ENCODE data around the gene TSPAN11.

TSPAN11 gene

DNA sequence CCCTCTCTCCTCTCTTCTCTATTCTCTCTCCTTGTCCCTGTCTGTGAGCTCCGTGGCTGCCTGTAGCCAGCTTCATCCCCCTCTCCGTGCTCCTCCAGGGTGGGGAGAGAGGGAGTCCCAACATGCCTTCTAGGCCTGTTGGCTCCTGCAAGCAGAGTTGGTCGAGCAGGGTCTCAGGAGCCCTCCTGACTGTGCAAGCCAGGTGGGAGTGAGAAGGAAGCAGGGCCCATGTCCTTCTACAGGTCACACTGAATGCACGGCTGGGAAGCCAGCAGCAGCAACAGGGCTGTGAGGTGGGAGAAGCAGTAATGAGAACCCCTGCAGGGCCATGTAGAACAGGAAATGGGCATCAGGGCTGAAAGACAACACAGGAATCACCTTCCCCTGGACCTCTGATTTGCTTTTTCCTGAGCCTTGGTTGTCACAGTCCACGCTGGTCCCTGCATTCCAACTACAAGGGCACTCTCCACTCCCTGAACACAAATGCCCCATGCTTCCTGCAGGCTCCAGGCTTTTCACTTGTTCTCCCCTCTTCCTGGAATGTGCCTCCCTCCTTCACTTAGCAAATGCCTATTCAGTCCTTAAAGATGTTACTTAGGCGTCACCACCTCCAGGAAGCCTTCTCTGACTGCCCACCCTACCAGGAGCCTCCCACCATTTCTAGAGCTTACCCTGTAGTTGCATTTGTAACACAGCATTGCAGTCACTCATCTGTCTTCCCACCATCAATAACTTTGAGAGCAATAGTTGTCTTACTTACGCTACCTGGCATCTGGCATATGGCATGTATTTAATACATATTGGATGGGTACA lies 51.2 kb downstream of the TSPAN11 start:
- H3K4me1 ChIP-seq (ENCODE audit: control insufficient read depth in 2 of 2, insufficient read depth in 2 of 2, low read length in 2 of 2): no peaks in the 10 kb centered on the region
- peaks cover 6% of the 10 kb centered on the region in 2 donors for H3K27me3 ChIP-seq (ENCODE audit: control insufficient read depth in 2 of 2, insufficient read depth in 2 of 2, low read length in 2 of 2)
- H3K9me3 ChIP-seq (ENCODE audit: control insufficient read depth in 2 of 2, low read length in 2 of 2): no peaks in the 10 kb centered on the region
- H3K36me3 ChIP-seq (ENCODE audit: control insufficient read depth in 2 of 2, insufficient read depth in 2 of 2, low read length in 2 of 2): no peaks in the 10 kb centered on the region
- no peak overlapping the region for H3K27ac ChIP-seq (ENCODE audit: low read depth in 2 of 2, low read length in 2 of 2)
- H3K9ac ChIP-seq (ENCODE audit: low read depth in 1 of 2, low read length in 2 of 2): no peak overlapping the region
- H3K4me3 ChIP-seq (ENCODE audit: low read length in 2 of 2): no peak overlapping the region

- Histone ChIP-seq H3K9me3 (ENCODE audit: control insufficient read depth in 2 of 2, low read length in 2 of 2) (no peaks in the 10 kb centered on the region), H3K27ac (ENCODE audit: low read depth in 2 of 2, low read length in 2 of 2) (no peak overlapping the region)
Observed at GRCh38 chr12:30978639-30979038, 52.1 kb downstream of the TSPAN11 start.

GRCh38 chr12:30979371-30980259 lies 53.1 kb downstream of the TSPAN11 start:
- no peak overlapping the region for H3K9ac ChIP-seq (ENCODE audit: low read depth in 1 of 2, low read length in 2 of 2)
- no peak overlapping the region for H3K27ac ChIP-seq (ENCODE audit: low read depth in 2 of 2, low read length in 2 of 2)
- no peaks in the 10 kb centered on the region for H3K4me1 ChIP-seq (ENCODE audit: control insufficient read depth in 2 of 2, insufficient read depth in 2 of 2, low read length in 2 of 2)
- no peak overlapping the region for H3K4me3 ChIP-seq (ENCODE audit: low read length in 2 of 2)
- peaks cover 0 to 5% of the 10 kb centered on the region in 2 donors for H3K27me3 ChIP-seq (ENCODE audit: control insufficient read depth in 2 of 2, insufficient read depth in 2 of 2, low read length in 2 of 2)
- no peaks in the 10 kb centered on the region for H3K36me3 ChIP-seq (ENCODE audit: control insufficient read depth in 2 of 2, insufficient read depth in 2 of 2, low read length in 2 of 2)
- no peaks in the 10 kb centered on the region for H3K9me3 ChIP-seq (ENCODE audit: control insufficient read depth in 2 of 2, low read length in 2 of 2)

More at GRCh38 chr12:30978639-30979038, 52.1 kb downstream of the TSPAN11 start:
- Histone ChIP-seq H3K36me3 (ENCODE audit: control insufficient read depth in 2 of 2, insufficient read depth in 2 of 2, low read length in 2 of 2) (no peaks in the 10 kb centered on the region), H3K9ac (ENCODE audit: low read depth in 1 of 2, low read length in 2 of 2) (no peak overlapping the region), H3K4me3 (ENCODE audit: low read length in 2 of 2) (no peak overlapping the region), H3K4me1 (ENCODE audit: control insufficient read depth in 2 of 2, insufficient read depth in 2 of 2, low read length in 2 of 2) (no peaks in the 10 kb centered on the region), H3K27me3 (ENCODE audit: control insufficient read depth in 2 of 2, insufficient read depth in 2 of 2, low read length in 2 of 2) (peaks cover 4 to 6% of the 10 kb centered on the region in 2 donors)

GRCh38 chr12:30980955-30981662 lies 54.6 kb downstream of the TSPAN11 start:
- Histone ChIP-seq H3K27me3 (ENCODE audit: control insufficient read depth in 2 of 2, insufficient read depth in 2 of 2, low read length in 2 of 2) (no peaks in the 10 kb centered on the region), H3K9ac (ENCODE audit: low read depth in 1 of 2, low read length in 2 of 2) (no peak overlapping the region), H3K9me3 (ENCODE audit: control insufficient read depth in 2 of 2, low read length in 2 of 2) (no peaks in the 10 kb centered on the region), H3K36me3 (ENCODE audit: control insufficient read depth in 2 of 2, insufficient read depth in 2 of 2, low read length in 2 of 2) (no peaks in the 10 kb centered on the region), H3K4me3 (ENCODE audit: low read length in 2 of 2) (no peak overlapping the region), H3K4me1 (ENCODE audit: control insufficient read depth in 2 of 2, insufficient read depth in 2 of 2, low read length in 2 of 2) (no peaks in the 10 kb centered on the region), H3K27ac (ENCODE audit: low read depth in 2 of 2, low read length in 2 of 2) (no peak overlapping the region)

DNA sequence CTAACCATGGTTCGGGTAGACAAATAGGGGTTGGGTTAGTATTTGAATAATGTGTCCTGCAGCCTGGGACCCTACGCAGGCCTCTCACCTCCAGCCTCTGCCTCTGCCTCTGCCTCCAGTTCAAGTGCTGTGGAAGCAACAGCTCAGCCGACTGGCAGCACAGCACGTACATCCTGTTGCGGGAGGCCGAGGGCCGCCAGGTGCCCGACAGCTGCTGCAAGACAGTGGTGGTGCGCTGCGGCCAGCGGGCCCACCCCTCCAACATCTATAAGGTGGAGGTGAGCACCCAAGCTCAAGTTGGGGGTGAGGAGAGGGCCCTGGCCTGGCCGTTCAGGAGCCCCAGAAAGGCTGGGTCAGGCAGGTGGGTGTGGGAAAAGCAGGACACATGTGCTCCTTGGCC lies 55.9 kb downstream of the TSPAN11 start:
- Histone ChIP-seq H3K27ac (ENCODE audit: low read depth in 2 of 2, low read length in 2 of 2) (no peak overlapping the region), H3K4me3 (ENCODE audit: low read length in 2 of 2) (no peak overlapping the region), H3K36me3 (ENCODE audit: control insufficient read depth in 2 of 2, insufficient read depth in 2 of 2, low read length in 2 of 2) (no peaks in the 10 kb centered on the region), H3K9ac (ENCODE audit: low read depth in 1 of 2, low read length in 2 of 2) (no peak overlapping the region), H3K27me3 (ENCODE audit: control insufficient read depth in 2 of 2, insufficient read depth in 2 of 2, low read length in 2 of 2) (no peaks in the 10 kb centered on the region), H3K4me1 (ENCODE audit: control insufficient read depth in 2 of 2, insufficient read depth in 2 of 2, low read length in 2 of 2) (no peaks in the 10 kb centered on the region), H3K9me3 (ENCODE audit: control insufficient read depth in 2 of 2, low read length in 2 of 2) (no peaks in the 10 kb centered on the region)

- Histone ChIP-seq H3K9me3 (ENCODE audit: control insufficient read depth in 2 of 2, low read length in 2 of 2) (no peaks in the 10 kb centered on the region), H3K4me3 (ENCODE audit: low read length in 2 of 2) (no peak overlapping the region), H3K36me3 (ENCODE audit: control insufficient read depth in 2 of 2, insufficient read depth in 2 of 2, low read length in 2 of 2) (no peaks in the 10 kb centered on the region), H3K4me1 (ENCODE audit: control insufficient read depth in 2 of 2, insufficient read depth in 2 of 2, low read length in 2 of 2) (peaks cover 6% of the 10 kb centered on the region in 2 donors), H3K9ac (ENCODE audit: low read depth in 1 of 2, low read length in 2 of 2) (no peak overlapping the region), H3K27me3 (ENCODE audit: control insufficient read depth in 2 of 2, insufficient read depth in 2 of 2, low read length in 2 of 2) (no peaks in the 10 kb centered on the region), H3K27ac (ENCODE audit: low read depth in 2 of 2, low read length in 2 of 2) (no peak overlapping the region)
Observed at GRCh38 chr12:30985814-30986452, 59.4 kb downstream of the TSPAN11 start.

- H3K27ac ChIP-seq (ENCODE audit: low read depth in 2 of 2, low read length in 2 of 2): no peak overlapping the region
- H3K4me3 ChIP-seq (ENCODE audit: low read length in 2 of 2): no peak overlapping the region
- no peaks in the 10 kb centered on the region for H3K36me3 ChIP-seq (ENCODE audit: control insufficient read depth in 2 of 2, insufficient read depth in 2 of 2, low read length in 2 of 2)
- H3K4me1 ChIP-seq (ENCODE audit: control insufficient read depth in 2 of 2, insufficient read depth in 2 of 2, low read length in 2 of 2): peaks cover 6% of the 10 kb centered on the region in 2 donors
- no peak overlapping the region for H3K9ac ChIP-seq (ENCODE audit: low read depth in 1 of 2, low read length in 2 of 2)
- no peaks in the 10 kb centered on the region for H3K9me3 ChIP-seq (ENCODE audit: control insufficient read depth in 2 of 2, low read length in 2 of 2)
- no peaks in the 10 kb centered on the region for H3K27me3 ChIP-seq (ENCODE audit: control insufficient read depth in 2 of 2, insufficient read depth in 2 of 2, low read length in 2 of 2)
Observed at GRCh38 chr12:30988086-30988485, 61.5 kb downstream of the TSPAN11 start.

DNA sequence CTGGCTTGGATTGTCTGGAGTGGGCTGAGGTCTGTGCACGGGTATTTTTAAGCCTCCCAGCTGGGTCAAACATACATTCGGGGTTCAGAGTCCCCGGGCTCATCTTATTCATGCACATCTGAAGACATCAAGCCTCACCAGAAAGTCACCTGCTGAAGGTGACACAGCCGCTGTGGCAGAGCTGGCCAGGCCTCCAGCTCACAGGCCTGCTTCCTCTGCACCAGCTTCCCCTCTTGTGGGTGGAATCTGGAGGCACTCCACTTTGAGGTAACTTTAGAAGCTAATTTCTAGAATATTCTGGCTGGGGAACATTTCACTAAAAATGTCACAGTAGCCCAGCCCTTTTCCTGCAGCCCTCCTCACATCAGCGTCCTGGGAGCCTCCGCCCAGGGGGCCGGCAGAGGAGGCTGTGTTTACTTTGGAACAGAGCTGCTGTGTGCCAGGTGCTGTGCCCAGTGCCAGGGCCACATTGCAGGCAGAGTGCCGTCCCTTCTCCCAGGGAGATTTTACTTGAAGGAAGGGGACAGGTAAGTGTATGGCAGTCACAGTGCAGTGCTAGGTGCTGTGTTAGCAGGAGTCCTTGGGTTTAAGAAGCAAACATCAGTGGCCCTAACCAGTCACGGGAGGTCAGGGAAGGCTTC lies 62.2 kb downstream of the TSPAN11 start:
- Histone ChIP-seq H3K27ac (ENCODE audit: low read depth in 2 of 2, low read length in 2 of 2) (no peak overlapping the region), H3K27me3 (ENCODE audit: control insufficient read depth in 2 of 2, insufficient read depth in 2 of 2, low read length in 2 of 2) (no peaks in the 10 kb centered on the region), H3K9me3 (ENCODE audit: control insufficient read depth in 2 of 2, low read length in 2 of 2) (no peaks in the 10 kb centered on the region), H3K9ac (ENCODE audit: low read depth in 1 of 2, low read length in 2 of 2) (no peak overlapping the region), H3K4me1 (ENCODE audit: control insufficient read depth in 2 of 2, insufficient read depth in 2 of 2, low read length in 2 of 2) (peaks cover 6% of the 10 kb centered on the region in 2 donors), H3K4me3 (ENCODE audit: low read length in 2 of 2) (no peak overlapping the region), H3K36me3 (ENCODE audit: control insufficient read depth in 2 of 2, insufficient read depth in 2 of 2, low read length in 2 of 2) (no peaks in the 10 kb centered on the region)

DNA sequence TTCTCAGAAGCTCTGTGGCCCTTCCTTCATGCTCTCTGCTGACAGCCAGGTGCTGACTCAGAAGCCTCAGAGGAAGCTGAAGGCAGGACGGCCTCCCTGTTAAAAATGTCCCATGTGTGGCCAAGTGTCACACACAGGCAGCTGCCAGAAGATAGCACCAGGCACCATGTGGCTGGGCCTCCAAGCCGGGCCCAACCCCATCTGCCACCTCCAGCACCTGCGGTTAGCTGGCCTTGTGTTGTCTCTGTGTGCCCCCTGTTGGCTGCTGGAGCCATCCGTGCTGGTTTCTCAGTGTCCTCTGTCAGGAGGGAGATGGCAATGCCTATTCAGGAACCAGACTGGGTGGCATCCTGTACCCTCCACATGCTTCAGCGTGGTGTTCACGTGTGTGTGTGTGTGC lies 63.2 kb downstream of the TSPAN11 start:
- Histone ChIP-seq H3K27me3 (ENCODE audit: control insufficient read depth in 2 of 2, insufficient read depth in 2 of 2, low read length in 2 of 2) (no peaks in the 10 kb centered on the region), H3K27ac (ENCODE audit: low read depth in 2 of 2, low read length in 2 of 2) (no peak overlapping the region), H3K4me3 (ENCODE audit: low read length in 2 of 2) (no peak overlapping the region), H3K4me1 (ENCODE audit: control insufficient read depth in 2 of 2, insufficient read depth in 2 of 2, low read length in 2 of 2) (peaks cover 6% of the 10 kb centered on the region in 2 donors), H3K9me3 (ENCODE audit: control insufficient read depth in 2 of 2, low read length in 2 of 2) (no peaks in the 10 kb centered on the region), H3K36me3 (ENCODE audit: control insufficient read depth in 2 of 2, insufficient read depth in 2 of 2, low read length in 2 of 2) (no peaks in the 10 kb centered on the region), H3K9ac (ENCODE audit: low read depth in 1 of 2, low read length in 2 of 2) (no peak overlapping the region)
